T-cell (primary cell): Measurements from ENCODE around the gene DCAF5. TPM values are rescaled to one million over a fixed set of nuclear protein-coding genes. Genes with fewer than 3 reads are reported as not detected.

Source experiments
- ATAC-seq, 4 experiments: fragments of 200-7000 bp in 3 of 4; fragments of 150-1000 bp in 1 of 4; cut with Tn5 transposase; replicated peaks in 1 of 4; 1 replicate in 3 of 4; 2 replicates in 1 of 4; pipeline ENCODE4 v1.10.0; 2021; ENCODE audit warnings: moderate library complexity in 3 of 4, mild to moderate bottlenecking in 2 of 4, moderate number of reproducible peaks in 1 of 4
- CTCF ChIA-PET, 2 donors: fragments of 300-600 bp; sonication (Branson Sonifier 250); formaldehyde crosslinking; loops; one replicate each; lab custom pipeline; 2022; ENCODE audit warnings: antibody characterized with exemption in 2 of 2; lab: Charles Lee
- POLR2A ChIA-PET, 2 donors: fragments of 300-600 bp; sonication (Branson Sonifier 250); formaldehyde crosslinking; loops; one replicate each; lab custom pipeline; 2022; ENCODE audit warnings: antibody characterized with exemption in 2 of 2; lab: Charles Lee
- DNase-seq, 35 experiments: peaks; one replicate each; pipeline versions ENCODE4 v3.0.0 to v3.0.0-alpha.2; 2013 to 2023
- H3K27ac ChIP-seq: one replicate; pipeline ENCODE4 v1.5.1; 2013; ENCODE audit warnings: low read length
- H3K27me3 ChIP-seq, 2 experiments: replicated peaks in 1 of 2; 1 replicate in 1 of 2; 2 replicates in 1 of 2; pipeline versions ENCODE4 v1.6.1 to v1.7.0; 2013; ENCODE audit warnings: low read length in 1 of 2, mixed read lengths in 1 of 2; ENCODE audit not compliant: control insufficient read depth in 2 of 2, insufficient read depth in 2 of 2; ENCODE audit errors: extremely low read depth in 1 of 2
- H3K36me3 ChIP-seq, 2 donors: 1 replicate in 1 of 2; 2 replicates in 1 of 2; pipeline versions ENCODE4 v1.6.1 to v1.7.0; 2013; ENCODE audit warnings: low read length in 1 of 2; ENCODE audit not compliant: control insufficient read depth in 2 of 2, insufficient read depth in 1 of 2; ENCODE audit errors: extremely low read depth in 1 of 2
- H3K4me1 ChIP-seq, 2 experiments: 1 replicate in 1 of 2; 2 replicates in 1 of 2; pipeline versions ENCODE4 v1.6.1 to v1.7.0; 2013; ENCODE audit warnings: low read length in 2 of 2, mixed read lengths in 1 of 2; ENCODE audit not compliant: insufficient read depth in 2 of 2, control insufficient read depth in 1 of 2; ENCODE audit errors: extremely low read depth in 1 of 2
- H3K4me3 ChIP-seq, 2 donors: 1 replicate in 1 of 2; 2 replicates in 1 of 2; pipeline versions ENCODE4 v1.5.1 to v1.7.0; 2013; ENCODE audit warnings: mild to moderate bottlenecking in 2 of 2, low read length in 1 of 2, moderate library complexity in 1 of 2; ENCODE audit not compliant: control insufficient read depth in 1 of 2; ENCODE audit errors: extremely low read depth in 1 of 2
- H3K9me3 ChIP-seq: 2 replicates; pipeline ENCODE4 v1.7.0; 2013
- H3K27ac Mint-ChIP-seq, 2 donors: one replicate each; pipeline ENCODE4 v1.8.0; 2020 to 2021; ENCODE audit warnings: mild to moderate bottlenecking in 2 of 2, mixed read lengths in 2 of 2
- H3K27me3 Mint-ChIP-seq, 2 donors: one replicate each; pipeline ENCODE4 v1.8.0; 2021 to 2022; ENCODE audit warnings: mixed read lengths in 2 of 2
- H3K36me3 Mint-ChIP-seq: one replicate; pipeline ENCODE4 v1.8.0; 2021; ENCODE audit warnings: mixed read lengths
- H3K4me1 Mint-ChIP-seq, 3 donors: one replicate each; pipeline ENCODE4 v1.8.0; 2020 to 2022; ENCODE audit warnings: mixed read lengths in 3 of 3, mild to moderate bottlenecking in 1 of 3
- H3K4me3 Mint-ChIP-seq, 3 donors: one replicate each; pipeline ENCODE4 v1.8.0; 2020 to 2022; ENCODE audit warnings: mild to moderate bottlenecking in 3 of 3, mixed read lengths in 3 of 3, moderate library complexity in 3 of 3
- H3K9me3 Mint-ChIP-seq, 3 donors: one replicate each; pipeline ENCODE4 v1.8.0; 2020 to 2022; ENCODE audit warnings: mixed read lengths in 3 of 3
- WGBS: methylation state at CpG from one replicate; pipeline ENCODE4 v1.1.5; 2013; ENCODE audit warnings: missing lambda C conversion rate; ENCODE audit not compliant: insufficient coverage; 5-methylcytosine and 5-hydroxymethylcytosine counted together
- total RNA-seq, 35 experiments: library from RNA in 6 of 35; stranded (reverse) in 6 of 35; fragments of 120-200 nt in 1 of 35; gene quantifications; one replicate each; pipeline versions ENCODE4 v1.2.1 to v1.2.4 and lab custom pipeline; 2013 to 2026

The DCAF5 gene
- total RNA-seq, 5 donors from 2014 or later (not counting 1 experiment from before 2014, with no cell fraction given) = 60.3 to 80.8 (median 64.2) TPM

- POLR2A ChIA-PET = interaction anchor here in 1 of 2 donors (0.6 kb wide), 1 partner anchor 184 kb away, joined by 5 read pairs; no protein-coding TSS in a partner anchor
- H3K9me3 Mint-ChIP-seq = no peaks in the 10 kb centered on the region
- H3K4me3 Mint-ChIP-seq = no peak overlapping the region
- DNase-seq (no peak), ATAC-seq (no peak)
- Histone ChIP-seq H3K27me3 (no peaks in the 10 kb centered on the region), H3K4me1 (no peaks in the 10 kb centered on the region), H3K9me3 (no peaks in the 10 kb centered on the region), H3K27ac (no peak overlapping the region), H3K4me3 (no peak overlapping the region), H3K36me3 (peaks cover 3 to 32% of the 10 kb centered on the region in 2 donors)
- peaks cover 12 to 26% (median 20%) of the 10 kb centered on the region in 3 donors for H3K4me1 Mint-ChIP-seq
- H3K27ac Mint-ChIP-seq = no peak overlapping the region
- WGBS = 100% methylated on average over 2 of the region's 2 CpGs
- CTCF ChIA-PET = interaction anchor here in 1 of 2 donors (0.6 kb wide), 2 partner anchors 115 to 187 kb away, joined by 3 read pairs; no protein-coding TSS in a partner anchor
- peaks cover 32% of the 10 kb centered on the region for H3K36me3 Mint-ChIP-seq
- H3K27me3 Mint-ChIP-seq = no peaks in the 10 kb centered on the region
Observed at GRCh38 chr14:69097974-69098373, 54.9 kb downstream of the DCAF5 start.

- ChIA-PET CTCF (interaction anchor here in 1 of 2 donors (0.6 to 0.7 kb wide), 2 partner anchors 11 to 13 kb away, joined by 3 read pairs; no protein-coding TSS in a partner anchor), POLR2A (no interaction called here)
- no peaks in the 10 kb centered on the region for H3K9me3 ChIP-seq
- no peaks in the 10 kb centered on the region for H3K27me3 ChIP-seq
- H3K4me1 ChIP-seq = no peaks in the 10 kb centered on the region
- Mint-ChIP-seq H3K4me3 (no peak overlapping the region), H3K27me3 (no peaks in the 10 kb centered on the region), H3K9me3 (no peaks in the 10 kb centered on the region), H3K4me1 (peaks cover 12 to 24% (median 20%) of the 10 kb centered on the region in 3 donors), H3K36me3 (peaks cover 30% of the 10 kb centered on the region), H3K27ac (peak overlapping the region; percentile 0 to 67)
- DNase-seq = no peak
- peaks cover 3 to 29% of the 10 kb centered on the region in 2 donors for H3K36me3 ChIP-seq
- no peak for ATAC-seq
- no CpG with 5 or more reads among the region's 4 CpGs for WGBS
- no peak overlapping the region for H3K27ac ChIP-seq
- H3K4me3 ChIP-seq = no peak overlapping the region
Observed at GRCh38 chr14:69096781-69097475, 56.0 kb downstream of the DCAF5 start.

- Histone ChIP-seq H3K4me3 (no peak overlapping the region), H3K27ac (no peak overlapping the region), H3K9me3 (no peaks in the 10 kb centered on the region), H3K27me3 (no peaks in the 10 kb centered on the region), H3K4me1 (no peaks in the 10 kb centered on the region), H3K36me3 (peaks cover 4 to 30% of the 10 kb centered on the region in 2 donors)
- peaks cover 7 to 18% (median 18%) of the 10 kb centered on the region in 3 donors for H3K4me1 Mint-ChIP-seq
- DNase-seq = no peak
- ATAC-seq = no peak
- H3K36me3 Mint-ChIP-seq = peaks cover 37% of the 10 kb centered on the region
- H3K27ac Mint-ChIP-seq = no peak overlapping the region
- 100% methylated on average over 1 of the region's 4 CpGs for WGBS
- H3K27me3 Mint-ChIP-seq = no peaks in the 10 kb centered on the region
- ChIA-PET POLR2A (no interaction called here), CTCF (no interaction called here)
- no peak overlapping the region for H3K4me3 Mint-ChIP-seq
- no peaks in the 10 kb centered on the region for H3K9me3 Mint-ChIP-seq
Observed at GRCh38 chr14:69096246-69096645, 56.7 kb downstream of the DCAF5 start.

GRCh38 chr14:69094481-69094880 is 58.4 kb downstream of the DCAF5 start:
- Mint-ChIP-seq H3K4me1 (peaks cover 4 to 17% (median 17%) of the 10 kb centered on the region in 3 donors), H3K27ac (no peak overlapping the region), H3K27me3 (no peaks in the 10 kb centered on the region), H3K4me3 (no peak overlapping the region), H3K36me3 (peaks cover 46% of the 10 kb centered on the region), H3K9me3 (no peaks in the 10 kb centered on the region)
- whole genome bisulfite sequencing = no CpG with 5 or more reads among the region's 1 CpG
- ChIA-PET CTCF (interaction anchor here (0.6 to 2.4 kb wide), 3 partner anchors 13 to 202 kb away, joined by 3 to 5 read pairs (median 3); no protein-coding TSS in a partner anchor), POLR2A (no interaction called here)
- Histone ChIP-seq H3K9me3 (no peaks in the 10 kb centered on the region), H3K27me3 (no peaks in the 10 kb centered on the region), H3K4me1 (no peaks in the 10 kb centered on the region), H3K27ac (no peak overlapping the region), H3K4me3 (no peak overlapping the region), H3K36me3 (peaks cover 14 to 44% of the 10 kb centered on the region in 2 donors)
- ATAC-seq (no peak), DNase-seq (no peak)

GRCh38 chr14:69093631-69094421 is 59.1 kb downstream of the DCAF5 start:
- no CpG with 5 or more reads among the region's 1 CpG for WGBS
- CTCF ChIA-PET = interaction anchor here in 1 of 2 donors (2.4 kb wide), 1 partner anchor 14 kb away, joined by 5 read pairs; no protein-coding TSS in a partner anchor
- peaks cover 47% of the 10 kb centered on the region for H3K36me3 Mint-ChIP-seq

GRCh38 chr14:69092840-69093422 is 60.0 kb downstream of the DCAF5 start:
- DNase-seq (no peak), ATAC-seq (no peak)
- Mint-ChIP-seq H3K27me3 (no peaks in the 10 kb centered on the region), H3K9me3 (no peaks in the 10 kb centered on the region), H3K27ac (peak overlapping the region in 1 of 2 donors; percentile 13), H3K4me1 (peaks cover 4 to 17% (median 12%) of the 10 kb centered on the region in 3 donors), H3K36me3 (peaks cover 47% of the 10 kb centered on the region), H3K4me3 (no peak overlapping the region)
- Histone ChIP-seq H3K4me1 (no peaks in the 10 kb centered on the region), H3K27ac (no peak overlapping the region), H3K4me3 (no peak overlapping the region), H3K36me3 (peaks cover 14 to 53% of the 10 kb centered on the region in 2 donors), H3K27me3 (no peaks in the 10 kb centered on the region), H3K9me3 (no peaks in the 10 kb centered on the region)
- CTCF ChIA-PET = interaction anchor here in 1 of 2 donors (0.6 to 2.4 kb wide), 3 partner anchors 11 to 181 kb away, joined by 3 to 5 read pairs (median 3); no protein-coding TSS in a partner anchor
- POLR2A ChIA-PET = no interaction called here

More at GRCh38 chr14:69093631-69094421, 59.1 kb downstream of the DCAF5 start:
- ATAC-seq = no peak
- H3K4me3 Mint-ChIP-seq = no peak overlapping the region
- no peak overlapping the region for H3K27ac ChIP-seq
- DNase-seq = no peak
- no peak overlapping the region for H3K4me3 ChIP-seq
- peaks cover 14 to 44% of the 10 kb centered on the region in 2 donors for H3K36me3 ChIP-seq
- no peaks in the 10 kb centered on the region for H3K27me3 Mint-ChIP-seq
- POLR2A ChIA-PET = no interaction called here
- no peaks in the 10 kb centered on the region for H3K27me3 ChIP-seq
- peak overlapping the region; percentile 23 to 48 for H3K27ac Mint-ChIP-seq
- H3K9me3 ChIP-seq = no peaks in the 10 kb centered on the region
- H3K4me1 ChIP-seq = no peaks in the 10 kb centered on the region
- H3K4me1 Mint-ChIP-seq = peaks cover 4 to 17% (median 14%) of the 10 kb centered on the region in 3 donors
- H3K9me3 Mint-ChIP-seq = no peaks in the 10 kb centered on the region
